Measurements from ENCODE around the gene GOLGA1. TPM values are rescaled to one million over a fixed set of nuclear protein-coding genes. Genes with fewer than 3 reads are reported as not detected.

GOLGA1 gene
- total and polyA plus RNA-seq, 10 of the 15 experiments (the other 5 are each of a cell fraction or from before 2014, with no cell fraction given): 2.9 to 14.1 (median 8.1) TPM

- no peak for TF ChIP-seq CBX3 (IDR thresholded peaks at IDR 0.05; ENCODE audit: borderline replicate concordance, low read depth)
- TF ChIP-seq, protein P1, sequence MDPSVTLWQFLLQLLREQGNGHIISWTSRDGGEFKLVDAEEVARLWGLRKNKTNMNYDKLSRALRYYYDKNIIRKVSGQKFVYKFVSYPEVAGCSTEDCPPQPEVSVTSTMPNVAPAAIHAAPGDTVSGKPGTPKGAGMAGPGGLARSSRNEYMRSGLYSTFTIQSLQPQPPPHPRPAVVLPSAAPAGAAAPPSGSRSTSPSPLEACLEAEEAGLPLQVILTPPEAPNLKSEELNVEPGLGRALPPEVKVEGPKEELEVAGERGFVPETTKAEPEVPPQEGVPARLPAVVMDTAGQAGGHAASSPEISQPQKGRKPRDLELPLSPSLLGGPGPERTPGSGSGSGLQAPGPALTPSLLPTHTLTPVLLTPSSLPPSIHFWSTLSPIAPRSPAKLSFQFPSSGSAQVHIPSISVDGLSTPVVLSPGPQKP (IDR thresholded peaks at IDR 0.05; ENCODE audit: low read depth, low read length): peak; percentile 97
- TF ChIP-seq FOXK2 (IDR thresholded peaks at IDR 0.05): no peak
- TF ChIP-seq, protein P2, sequence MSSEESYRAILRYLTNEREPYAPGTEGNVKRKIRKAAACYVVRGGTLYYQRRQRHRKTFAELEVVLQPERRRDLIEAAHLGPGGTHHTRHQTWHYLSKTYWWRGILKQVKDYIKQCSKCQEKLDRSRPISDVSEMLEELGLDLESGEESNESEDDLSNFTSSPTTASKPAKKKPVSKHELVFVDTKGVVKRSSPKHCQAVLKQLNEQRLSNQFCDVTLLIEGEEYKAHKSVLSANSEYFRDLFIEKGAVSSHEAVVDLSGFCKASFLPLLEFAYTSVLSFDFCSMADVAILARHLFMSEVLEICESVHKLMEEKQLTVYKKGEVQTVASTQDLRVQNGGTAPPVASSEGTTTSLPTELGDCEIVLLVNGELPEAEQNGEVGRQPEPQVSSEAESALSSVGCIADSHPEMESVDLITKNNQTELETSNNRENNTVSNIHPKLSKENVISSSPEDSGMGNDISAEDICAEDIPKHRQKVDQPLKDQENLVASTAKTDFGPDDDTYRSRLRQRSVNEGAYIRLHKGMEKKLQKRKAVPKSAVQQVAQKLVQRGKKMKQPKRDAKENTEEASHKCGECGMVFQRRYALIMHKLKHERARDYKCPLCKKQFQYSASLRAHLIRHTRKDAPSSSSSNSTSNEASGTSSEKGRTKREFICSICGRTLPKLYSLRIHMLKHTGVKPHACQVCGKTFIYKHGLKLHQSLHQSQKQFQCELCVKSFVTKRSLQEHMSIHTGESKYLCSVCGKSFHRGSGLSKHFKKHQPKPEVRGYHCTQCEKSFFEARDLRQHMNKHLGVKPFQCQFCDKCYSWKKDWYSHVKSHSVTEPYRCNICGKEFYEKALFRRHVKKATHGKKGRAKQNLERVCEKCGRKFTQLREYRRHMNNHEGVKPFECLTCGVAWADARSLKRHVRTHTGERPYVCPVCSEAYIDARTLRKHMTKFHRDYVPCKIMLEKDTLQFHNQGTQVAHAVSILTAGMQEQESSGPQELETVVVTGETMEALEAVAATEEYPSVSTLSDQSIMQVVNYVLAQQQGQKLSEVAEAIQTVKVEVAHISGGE (CRISPR knock-in tag; IDR thresholded peaks at IDR 0.05): no peak
- peak; percentile 62; the same call in 1 of the 2 replicates for TF ChIP-seq ZNF687 (IDR thresholded peaks at IDR 0.05)
- peak; percentile 91; the same call in 1 of the 2 replicates for TF ChIP-seq LARP7 (IDR thresholded peaks at IDR 0.05)
- TF ChIP-seq POLR2A (IDR thresholded peaks at IDR 0.05; ENCODE audit: low read depth, low read length): peak; percentile 88
- TF ChIP-seq PAX5 (IDR thresholded peaks at IDR 0.05; ENCODE audit: borderline replicate concordance, low read depth, low read length): peak; percentile 11; the same call in 1 of the 2 replicates
- TF ChIP-seq HCFC1 (IDR thresholded peaks at IDR 0.05; ENCODE audit: low read length): peak; percentile 57; the same call in 1 of the 2 replicates
- TF ChIP-seq, protein P3, sequence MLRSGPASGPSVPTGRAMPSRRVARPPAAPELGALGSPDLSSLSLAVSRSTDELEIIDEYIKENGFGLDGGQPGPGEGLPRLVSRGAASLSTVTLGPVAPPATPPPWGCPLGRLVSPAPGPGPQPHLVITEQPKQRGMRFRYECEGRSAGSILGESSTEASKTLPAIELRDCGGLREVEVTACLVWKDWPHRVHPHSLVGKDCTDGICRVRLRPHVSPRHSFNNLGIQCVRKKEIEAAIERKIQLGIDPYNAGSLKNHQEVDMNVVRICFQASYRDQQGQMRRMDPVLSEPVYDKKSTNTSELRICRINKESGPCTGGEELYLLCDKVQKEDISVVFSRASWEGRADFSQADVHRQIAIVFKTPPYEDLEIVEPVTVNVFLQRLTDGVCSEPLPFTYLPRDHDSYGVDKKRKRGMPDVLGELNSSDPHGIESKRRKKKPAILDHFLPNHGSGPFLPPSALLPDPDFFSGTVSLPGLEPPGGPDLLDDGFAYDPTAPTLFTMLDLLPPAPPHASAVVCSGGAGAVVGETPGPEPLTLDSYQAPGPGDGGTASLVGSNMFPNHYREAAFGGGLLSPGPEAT (IDR thresholded peaks at IDR 0.05; ENCODE audit: low read depth): peak; percentile 13; the same call in 1 of the 2 replicates
- peak; percentile 39 for TF ChIP-seq NRF1 (conservative IDR thresholded peaks at IDR 0.05; ENCODE audit: low read depth, low read length)
- no peak for TF ChIP-seq KDM1A (IDR thresholded peaks at IDR 0.05; ENCODE audit: borderline replicate concordance)
- peak; percentile 48 for TF ChIP-seq NR2C1 (IDR thresholded peaks at IDR 0.05)
- peak; percentile 88 for TF ChIP-seq NKRF (conservative IDR thresholded peaks at IDR 0.05)
- peak; percentile 30 to 83; a peak in 3 of 4 replicates for TF ChIP-seq BHLHE40 (IDR thresholded peaks at IDR 0.05; ENCODE audit: borderline replicate concordance in 1 of 2, low read depth in 2 of 2, low read length in 1 of 2)
Measured at GRCh38 chr9:124868511-124869465, 72.1 kb downstream of the GOLGA1 start (continued).
